ENCODE results near the gene C2orf76. TPM values are rescaled to one million over a fixed set of nuclear protein-coding genes. Genes with fewer than 3 reads are reported as not detected.

C2orf76 gene
- total and polyA plus RNA-seq, 4 experiments from 2014 or later, result 8.8 to 28.0 (median 14.6) TPM

GRCh38 chr2:119294671-119295070, 72.0 kb downstream of the C2orf76 start:
- CTCF ChIA-PET (ENCODE audit: partially characterized antibody), result no interaction called here
- Histone ChIP-seq H3K4me1 (ENCODE audit: insufficient read depth, low read length) (peaks cover 3% of the 10 kb centered on the region), H3K36me3 (ENCODE audit: insufficient read depth, low read length) (no peaks in the 10 kb centered on the region), H3K9me3 (ENCODE audit: control insufficient read depth in 1 of 2, low read length in 2 of 2) (no peaks in the 10 kb centered on the region), H3K27ac (ENCODE audit: low read depth, low read length) (no peak overlapping the region), H3K27me3 (ENCODE audit: insufficient read depth, low read length) (no peaks in the 10 kb centered on the region), H3K4me3 (ENCODE audit: low read length in 2 of 2) (no peak overlapping the region)
- Mint-ChIP-seq H3K27me3 (no peaks in the 10 kb centered on the region), H3K36me3 (peaks cover 0 to 3% of the 10 kb centered on the region in 2 donors), H3K4me1 (peaks cover 0 to 4% (median 0%) of the 10 kb centered on the region in 4 donors), H3K4me3 (no peak overlapping the region), H3K9me3 (no peaks in the 10 kb centered on the region), H3K27ac (no peak overlapping the region)
- intact Hi-C loops (cut with micrococcal nuclease), result no loop called here
- POLR2A ChIA-PET (ENCODE audit: partially characterized antibody), result no interaction called here
- no peak for DNase-seq

DNA sequence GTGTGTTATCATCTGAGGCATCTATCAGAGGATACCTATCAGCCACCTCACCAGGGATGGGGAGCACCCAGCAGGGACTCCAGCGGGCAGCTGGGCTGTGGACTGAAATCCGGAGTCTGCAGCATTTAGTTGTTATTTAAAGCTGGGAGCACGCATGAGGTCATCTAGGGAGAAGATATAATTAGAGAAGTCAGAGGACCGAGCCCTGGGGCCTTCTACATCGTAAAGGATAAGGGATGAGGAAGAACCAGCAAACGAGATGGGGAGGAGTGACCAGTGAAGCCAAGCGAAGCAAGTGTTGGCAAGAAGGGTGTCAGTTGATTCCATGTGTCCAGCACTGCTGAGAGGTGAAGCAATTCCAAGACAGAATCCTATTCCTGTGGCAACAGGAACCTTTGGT, 72.7 kb downstream of the C2orf76 start:
- POLR2A ChIA-PET (ENCODE audit: partially characterized antibody), result no interaction called here
- Histone ChIP-seq H3K4me3 (ENCODE audit: low read length in 2 of 2) (no peak overlapping the region), H3K9me3 (ENCODE audit: control insufficient read depth in 1 of 2, low read length in 2 of 2) (no peaks in the 10 kb centered on the region), H3K27me3 (ENCODE audit: insufficient read depth, low read length) (no peaks in the 10 kb centered on the region), H3K4me1 (ENCODE audit: insufficient read depth, low read length) (peaks cover 3% of the 10 kb centered on the region), H3K27ac (ENCODE audit: low read depth, low read length) (no peak overlapping the region), H3K36me3 (ENCODE audit: insufficient read depth, low read length) (no peaks in the 10 kb centered on the region)
- Mint-ChIP-seq H3K4me1 (peaks cover 0 to 4% (median 0%) of the 10 kb centered on the region in 4 donors), H3K4me3 (no peak overlapping the region), H3K27me3 (no peaks in the 10 kb centered on the region), H3K9me3 (no peaks in the 10 kb centered on the region), H3K36me3 (peaks cover 0 to 3% of the 10 kb centered on the region in 2 donors), H3K27ac (no peak overlapping the region)
- DNase-seq, result no peak
- intact Hi-C loops (cut with micrococcal nuclease), result no loop called here
- CTCF ChIA-PET (ENCODE audit: partially characterized antibody), result no interaction called here

DNA sequence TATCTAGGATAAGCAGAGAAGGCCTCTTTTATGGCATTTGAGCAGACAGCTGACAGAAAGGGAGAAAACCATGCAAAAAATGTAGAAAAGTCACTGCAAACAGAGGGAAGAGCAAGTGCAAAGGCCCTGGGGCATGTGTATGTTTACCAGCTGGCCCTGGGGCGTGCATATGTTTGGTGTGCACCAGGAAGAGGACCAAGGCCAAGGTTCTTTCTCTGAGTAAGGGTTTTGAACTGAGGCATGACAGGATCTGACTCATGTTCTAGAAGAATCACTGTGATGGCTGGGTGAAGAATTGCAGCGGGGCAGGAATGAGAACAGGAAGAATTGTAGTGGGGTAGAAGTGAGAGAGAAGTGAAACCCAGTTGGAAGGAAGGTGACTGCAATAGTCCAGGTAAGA, 73.4 kb downstream of the C2orf76 start:
- no peaks in the 10 kb centered on the region for H3K9me3 ChIP-seq (ENCODE audit: control insufficient read depth in 1 of 2, low read length in 2 of 2)
- H3K36me3 ChIP-seq (ENCODE audit: insufficient read depth, low read length), result no peaks in the 10 kb centered on the region
- H3K36me3 Mint-ChIP-seq, result peaks cover 0 to 2% of the 10 kb centered on the region in 2 donors
- H3K9me3 Mint-ChIP-seq, result no peaks in the 10 kb centered on the region
- intact Hi-C loops (cut with micrococcal nuclease), result no loop called here
- no peak overlapping the region for H3K27ac ChIP-seq (ENCODE audit: low read depth, low read length)
- CTCF ChIA-PET (ENCODE audit: partially characterized antibody), result interaction anchor here (0.9 to 3.8 kb wide), 3 partner anchors 8 to 411 kb away, joined by 3 to 26 read pairs (median 10); no protein-coding TSS in a partner anchor
- H3K27me3 Mint-ChIP-seq, result no peaks in the 10 kb centered on the region
- POLR2A ChIA-PET (ENCODE audit: partially characterized antibody), result no interaction called here
- no peaks in the 10 kb centered on the region for H3K27me3 ChIP-seq (ENCODE audit: insufficient read depth, low read length)
- peaks cover 3% of the 10 kb centered on the region for H3K4me1 ChIP-seq (ENCODE audit: insufficient read depth, low read length)
- no peak overlapping the region for H3K4me3 ChIP-seq (ENCODE audit: low read length in 2 of 2)
- DNase-seq, result no peak
- H3K4me3 Mint-ChIP-seq, result no peak overlapping the region
- no peak overlapping the region for H3K27ac Mint-ChIP-seq
- H3K4me1 Mint-ChIP-seq, result peaks cover 0 to 4% (median 0%) of the 10 kb centered on the region in 4 donors

DNA sequence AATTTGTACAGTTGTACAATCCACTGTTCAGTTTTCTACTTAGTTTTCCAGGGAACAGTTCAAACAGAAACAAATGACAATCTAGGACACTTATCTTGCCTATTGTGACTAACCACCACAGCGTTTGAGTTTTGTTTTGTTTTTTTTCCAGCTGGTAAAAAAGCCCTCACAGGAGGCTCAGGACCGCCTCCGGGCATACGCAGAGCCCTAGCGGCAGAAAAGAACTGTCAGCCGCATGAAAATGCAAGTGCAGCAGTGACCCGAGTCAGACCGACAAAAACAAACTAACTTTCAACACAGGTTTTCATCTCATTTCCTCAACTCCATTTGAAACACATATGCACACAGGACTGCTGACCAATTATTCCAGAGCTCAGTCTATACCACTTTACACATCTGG, 74.4 kb downstream of the C2orf76 start:
- no peak for DNase-seq
- Histone ChIP-seq H3K27me3 (ENCODE audit: insufficient read depth, low read length) (no peaks in the 10 kb centered on the region), H3K9me3 (ENCODE audit: control insufficient read depth in 1 of 2, low read length in 2 of 2) (no peaks in the 10 kb centered on the region), H3K4me3 (ENCODE audit: low read length in 2 of 2) (no peak overlapping the region), H3K36me3 (ENCODE audit: insufficient read depth, low read length) (no peaks in the 10 kb centered on the region), H3K27ac (ENCODE audit: low read depth, low read length) (no peak overlapping the region), H3K4me1 (ENCODE audit: insufficient read depth, low read length) (peaks cover 3% of the 10 kb centered on the region)
- Mint-ChIP-seq H3K36me3 (no peaks in the 10 kb centered on the region), H3K4me1 (peaks cover 0 to 4% (median 0%) of the 10 kb centered on the region in 4 donors), H3K4me3 (no peak overlapping the region), H3K27me3 (no peaks in the 10 kb centered on the region), H3K9me3 (no peaks in the 10 kb centered on the region), H3K27ac (peak overlapping the region in 1 of 7 donors; percentile 32)
- ChIA-PET CTCF (ENCODE audit: partially characterized antibody) (interaction anchor here (0.6 to 3.8 kb wide), 6 partner anchors 9 to 410 kb away, joined by 3 to 26 read pairs (median 3); no protein-coding TSS in a partner anchor), POLR2A (ENCODE audit: partially characterized antibody) (no interaction called here)
- intact Hi-C loops (cut with micrococcal nuclease), result no loop called here

DNA sequence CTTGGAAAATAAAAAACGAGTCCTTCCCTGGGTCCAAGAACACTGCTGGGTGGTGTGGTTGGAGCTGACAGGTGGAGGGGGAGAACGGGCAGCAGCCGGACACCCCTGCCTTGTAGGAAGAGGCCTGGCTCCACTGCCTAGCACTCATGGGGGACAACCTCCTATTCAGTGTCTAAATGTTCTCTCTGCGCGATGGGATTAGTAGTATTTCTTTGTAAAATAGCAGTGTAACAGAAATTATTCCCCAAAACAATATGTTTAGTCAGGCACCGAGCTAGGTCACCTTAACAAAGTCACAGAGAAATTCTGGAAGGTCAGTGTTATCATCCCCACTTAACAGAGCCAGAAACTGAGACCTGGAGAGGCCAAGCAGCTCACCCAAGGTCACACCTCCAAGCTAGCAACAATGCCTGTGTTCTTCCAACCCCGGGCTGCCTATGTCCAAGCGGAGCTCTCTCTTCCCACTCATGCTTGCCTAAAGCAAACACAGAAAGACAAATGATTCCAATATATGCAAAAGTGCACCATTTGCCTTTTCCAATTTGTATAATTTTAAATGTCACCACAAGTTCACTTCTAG, 75.0 kb downstream of the C2orf76 start:
- CTCF ChIA-PET (ENCODE audit: partially characterized antibody), result interaction anchor here (0.6 to 3.8 kb wide), 8 partner anchors 10 to 419 kb away, joined by 3 to 26 read pairs (median 4); no protein-coding TSS in a partner anchor
- POLR2A ChIA-PET (ENCODE audit: partially characterized antibody), result no interaction called here
- no peaks in the 10 kb centered on the region for H3K27me3 ChIP-seq (ENCODE audit: insufficient read depth, low read length)
- Mint-ChIP-seq H3K27me3 (no peaks in the 10 kb centered on the region), H3K4me3 (no peak overlapping the region), H3K9me3 (no peaks in the 10 kb centered on the region), H3K4me1 (peaks cover 0 to 4% (median 0%) of the 10 kb centered on the region in 4 donors), H3K27ac (no peak overlapping the region), H3K36me3 (peaks cover 0 to 1% of the 10 kb centered on the region in 2 donors)
- H3K4me3 ChIP-seq (ENCODE audit: low read length in 2 of 2), result no peak overlapping the region
- H3K4me1 ChIP-seq (ENCODE audit: insufficient read depth, low read length), result peaks cover 3% of the 10 kb centered on the region
- intact Hi-C loops (cut with micrococcal nuclease), result no loop called here
- no peak for DNase-seq
- no peaks in the 10 kb centered on the region for H3K36me3 ChIP-seq (ENCODE audit: insufficient read depth, low read length)
- H3K9me3 ChIP-seq (ENCODE audit: control insufficient read depth in 1 of 2, low read length in 2 of 2), result no peaks in the 10 kb centered on the region
- no peak overlapping the region for H3K27ac ChIP-seq (ENCODE audit: low read depth, low read length)

- H3K4me3 ChIP-seq (ENCODE audit: low read length in 2 of 2), result no peak overlapping the region
- H3K27ac Mint-ChIP-seq, result no peak overlapping the region
- H3K27me3 ChIP-seq (ENCODE audit: insufficient read depth, low read length), result no peaks in the 10 kb centered on the region
- H3K27me3 Mint-ChIP-seq, result no peaks in the 10 kb centered on the region
- H3K27ac ChIP-seq (ENCODE audit: low read depth, low read length), result no peak overlapping the region
- no peaks in the 10 kb centered on the region for H3K9me3 ChIP-seq (ENCODE audit: control insufficient read depth in 1 of 2, low read length in 2 of 2)
- peak in 3 of 5 donors; percentile 29 to 63 (median 42) for DNase-seq
- CTCF ChIA-PET (ENCODE audit: partially characterized antibody), result interaction anchor here (1.1 to 3.8 kb wide), 7 partner anchors 10 to 418 kb away, joined by 3 to 26 read pairs (median 4); no protein-coding TSS in a partner anchor
- POLR2A ChIA-PET (ENCODE audit: partially characterized antibody), result no interaction called here
- H3K36me3 ChIP-seq (ENCODE audit: insufficient read depth, low read length), result no peaks in the 10 kb centered on the region
- peaks cover 3% of the 10 kb centered on the region for H3K4me1 ChIP-seq (ENCODE audit: insufficient read depth, low read length)
- peaks cover 3 to 6% of the 10 kb centered on the region in 2 donors for H3K36me3 Mint-ChIP-seq
- H3K4me3 Mint-ChIP-seq, result no peak overlapping the region
- peaks cover 0 to 4% (median 0%) of the 10 kb centered on the region in 4 donors for H3K4me1 Mint-ChIP-seq
- no peaks in the 10 kb centered on the region for H3K9me3 Mint-ChIP-seq
- intact Hi-C loops (cut with micrococcal nuclease), result no loop called here
Observed at GRCh38 chr2:119290859-119291587, 75.6 kb downstream of the C2orf76 start.

DNA sequence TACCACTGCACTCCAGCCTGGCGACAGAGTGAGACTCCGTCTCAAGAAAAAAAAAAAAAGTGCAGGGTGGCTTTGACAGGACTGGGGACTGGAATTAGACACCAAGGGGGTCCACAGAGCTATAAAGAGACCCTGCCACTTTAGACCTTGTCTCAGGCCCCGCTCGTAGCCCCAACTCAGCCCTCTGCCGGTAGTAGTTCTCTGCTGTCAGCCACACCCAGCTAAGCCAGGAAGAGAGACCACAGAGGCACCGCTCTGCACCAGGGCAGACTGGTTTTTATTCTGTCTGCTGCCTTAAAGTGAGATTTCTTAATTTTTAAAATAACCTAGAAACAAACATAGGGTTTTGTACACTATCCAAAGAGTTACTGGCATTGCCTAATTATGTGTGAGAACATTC, 77.0 kb downstream of the C2orf76 start:
- no peaks in the 10 kb centered on the region for H3K9me3 ChIP-seq (ENCODE audit: control insufficient read depth in 1 of 2, low read length in 2 of 2)
- peaks cover 3% of the 10 kb centered on the region for H3K4me1 ChIP-seq (ENCODE audit: insufficient read depth, low read length)
- DNase-seq, result no peak
- ChIA-PET CTCF (ENCODE audit: partially characterized antibody) (interaction anchor here (1.8 to 3.8 kb wide), 2 partner anchors 9 to 407 kb away, joined by 4 to 26 read pairs; no protein-coding TSS in a partner anchor), POLR2A (ENCODE audit: partially characterized antibody) (no interaction called here)
- Mint-ChIP-seq H3K4me3 (no peak overlapping the region), H3K4me1 (peaks cover 0 to 4% (median 0%) of the 10 kb centered on the region in 4 donors), H3K9me3 (no peaks in the 10 kb centered on the region), H3K27me3 (no peaks in the 10 kb centered on the region), H3K36me3 (peaks cover 3 to 6% of the 10 kb centered on the region in 2 donors), H3K27ac (no peak overlapping the region)
- no peaks in the 10 kb centered on the region for H3K36me3 ChIP-seq (ENCODE audit: insufficient read depth, low read length)
- intact Hi-C loops (cut with micrococcal nuclease), result no loop called here
- H3K27me3 ChIP-seq (ENCODE audit: insufficient read depth, low read length), result no peaks in the 10 kb centered on the region
- H3K4me3 ChIP-seq (ENCODE audit: low read length in 2 of 2), result no peak overlapping the region
- H3K27ac ChIP-seq (ENCODE audit: low read depth, low read length), result no peak overlapping the region
